ENCODE data around the gene LAMA1. TPM values are rescaled to one million over a fixed set of nuclear protein-coding genes. Genes with fewer than 3 reads are reported as not detected.
A peak's percentile ranks its signal among the peaks of the same experiment; 100 is the strongest.

Gene LAMA1
- total RNA-seq, 1 experiment from 2014 or later: 28.8 TPM

- Histone ChIP-seq H3K56ac (ENCODE audit: insufficient read length, low read depth, low read length) (no peak overlapping the region), H2BK12ac (ENCODE audit: insufficient read length, low read depth, low read length) (no peak overlapping the region), H3K18ac (ENCODE audit: insufficient read length, low read depth, low read length) (no peak overlapping the region), H3K27me3 (ENCODE audit: insufficient read depth, low read length) (no peaks in the 10 kb centered on the region), H3K4me1 (ENCODE audit: insufficient read depth, low read length) (peaks cover 3% of the 10 kb centered on the region; the same call in 1 of the 2 replicates), H3K23ac (ENCODE audit: insufficient read length, low read depth, low read length) (no peak overlapping the region), H4K91ac (ENCODE audit: insufficient read length, low read depth, low read length) (no peak overlapping the region), H4K5ac (ENCODE audit: insufficient read length, low read depth, low read length) (no peak overlapping the region), H2BK120ac (ENCODE audit: low read depth, low read length, poor library complexity, severe bottlenecking) (no peak overlapping the region), H3K27ac (ENCODE audit: insufficient read length, low read depth, low read length) (no peak overlapping the region), H3K23me2 (ENCODE audit: insufficient read length, low read depth, low read length, poor library complexity, severe bottlenecking) (no peaks in the 10 kb centered on the region), H3K9me3 (ENCODE audit: control insufficient read depth, low read depth, low read length) (no peaks in the 10 kb centered on the region), H3K14ac (ENCODE audit: insufficient read depth, low read length) (no peak overlapping the region), H3K9ac (ENCODE audit: extremely low read depth, insufficient read length, low read length) (no peak overlapping the region), H2BK5ac (ENCODE audit: insufficient read length, low read length) (no peak overlapping the region), H3K4me2 (ENCODE audit: insufficient read depth, insufficient read length, low read length) (no peak overlapping the region), H4K8ac (replicated peaks; ENCODE audit: insufficient read length, low read depth, low read length) (no peak overlapping the region), H3T11ph (ENCODE audit: low read length) (no peak overlapping the region), H2BK15ac (ENCODE audit: low read depth, low read length) (no peak overlapping the region), H3K79me1 (ENCODE audit: insufficient read depth, low read depth, low read length, poor library complexity, severe bottlenecking) (no peaks in the 10 kb centered on the region), H4K20me1 (ENCODE audit: control insufficient read depth, insufficient read depth, insufficient read length) (no peaks in the 10 kb centered on the region), H2AFZ (ENCODE audit: low read length) (no peak overlapping the region), H3K79me2 (ENCODE audit: insufficient read depth, low read length) (no peaks in the 10 kb centered on the region), H2AK5ac (ENCODE audit: insufficient read length, low read length) (no peak overlapping the region), H2BK20ac (ENCODE audit: low read depth, low read length, poor library complexity, severe bottlenecking) (no peak overlapping the region), H3K4ac (ENCODE audit: low read depth, low read length) (no peak overlapping the region)
- DNase-seq: no peak
- Mint-ChIP-seq H3K4me1 (peaks cover 18 to 39% of the 10 kb centered on the region in 2 experiments), H3K36me3 (ENCODE audit: insufficient read depth in 1 of 3, low read depth in 3 of 3) (peaks cover 0 to 1% (median 0%) of the 10 kb centered on the region in 3 experiments; a peak in 1 of 7 replicates), H3K9me3 (no peaks in the 10 kb centered on the region), H3K4me3 (no peak overlapping the region), H3K27me3 (ENCODE audit: low read depth) (no peaks in the 10 kb centered on the region), H3K27ac (peak overlapping the region in 2 of 3 experiments; percentile 24 to 62; a peak in 1 of 7 replicates)
- WGBS (ENCODE audit: extremely low coverage, insufficient read length, low lambda C conversion rate): no CpG with 5 or more reads among the region's 8 CpGs
- TF ChIP-seq, protein P1, sequence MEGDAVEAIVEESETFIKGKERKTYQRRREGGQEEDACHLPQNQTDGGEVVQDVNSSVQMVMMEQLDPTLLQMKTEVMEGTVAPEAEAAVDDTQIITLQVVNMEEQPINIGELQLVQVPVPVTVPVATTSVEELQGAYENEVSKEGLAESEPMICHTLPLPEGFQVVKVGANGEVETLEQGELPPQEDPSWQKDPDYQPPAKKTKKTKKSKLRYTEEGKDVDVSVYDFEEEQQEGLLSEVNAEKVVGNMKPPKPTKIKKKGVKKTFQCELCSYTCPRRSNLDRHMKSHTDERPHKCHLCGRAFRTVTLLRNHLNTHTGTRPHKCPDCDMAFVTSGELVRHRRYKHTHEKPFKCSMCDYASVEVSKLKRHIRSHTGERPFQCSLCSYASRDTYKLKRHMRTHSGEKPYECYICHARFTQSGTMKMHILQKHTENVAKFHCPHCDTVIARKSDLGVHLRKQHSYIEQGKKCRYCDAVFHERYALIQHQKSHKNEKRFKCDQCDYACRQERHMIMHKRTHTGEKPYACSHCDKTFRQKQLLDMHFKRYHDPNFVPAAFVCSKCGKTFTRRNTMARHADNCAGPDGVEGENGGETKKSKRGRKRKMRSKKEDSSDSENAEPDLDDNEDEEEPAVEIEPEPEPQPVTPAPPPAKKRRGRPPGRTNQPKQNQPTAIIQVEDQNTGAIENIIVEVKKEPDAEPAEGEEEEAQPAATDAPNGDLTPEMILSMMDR (conservative IDR thresholded peaks at IDR 0.05): no peak
These were observed 28.2 kb downstream of the LAMA1 start for GRCh38 chr18:7089369-7089768.
